Measurements from ENCODE around the gene NUDT8. TPM values are rescaled to one million over a fixed set of nuclear protein-coding genes. Genes with fewer than 3 reads are reported as not detected.
A peak's percentile ranks its signal among the peaks of the same experiment; 100 is the strongest.

Gene NUDT8
- total and polyA plus RNA-seq, 9 of the 15 experiments (the other 6 are each of a cell fraction or from before 2014, with no cell fraction given) = 0.23 to 27.8 (median 5.0) TPM

- no peak for TF ChIP-seq ZNF511 (CRISPR knock-in tag; IDR thresholded peaks at IDR 0.05)
- TF ChIP-seq RBM22 (IDR thresholded peaks at IDR 0.05; ENCODE audit: low read depth, low read length, poor library complexity, severe bottlenecking) = no peak
- TF ChIP-seq TAL1 (IDR thresholded peaks at IDR 0.05) = peak; percentile 72; the same call in 1 of the 2 replicates
- TF ChIP-seq KLF1 (tag; IDR thresholded peaks at IDR 0.05) = no peak
- TF ChIP-seq ELF4 (CRISPR knock-in tag; IDR thresholded peaks at IDR 0.05) = no peak
- TF ChIP-seq PTRF (tag; IDR thresholded peaks at IDR 0.05) = no peak
- no peak for TF ChIP-seq ZNF3 (CRISPR knock-in tag; IDR thresholded peaks at IDR 0.05)
- 0 out of 4 replicates have a peak, but pooled peaks of 1 of the 2 experiments have one; percentile 50 for TF ChIP-seq MLLT1 (IDR thresholded peaks at IDR 0.05)
- no peak for TF ChIP-seq ZNF277 (CRISPR knock-in tag; IDR thresholded peaks at IDR 0.05; ENCODE audit: borderline replicate concordance)
- peak; percentile 88 for TF ChIP-seq TEAD4 (IDR thresholded peaks at IDR 0.05; ENCODE audit: low read length)
- TF ChIP-seq TEAD4 (CRISPR knock-in tag; IDR thresholded peaks at IDR 0.05; ENCODE audit: borderline replicate concordance) = no peak
- TF ChIP-seq AFF1 (IDR thresholded peaks at IDR 0.05; ENCODE audit: low read depth in 1 of 2, partially characterized antibody in 2 of 2) = no peak
- peak; percentile 48; the same call in 1 of the 2 replicates for TF ChIP-seq ZNF449 (CRISPR knock-in tag; IDR thresholded peaks at IDR 0.05)
- TF ChIP-seq THAP12 (CRISPR knock-in tag; IDR thresholded peaks at IDR 0.05) = no peak
- TF ChIP-seq MEIS2 (IDR thresholded peaks at IDR 0.05; ENCODE audit: partially characterized antibody) = peak; percentile 85
- TF ChIP-seq ZNF165 (CRISPR knock-in tag; IDR thresholded peaks at IDR 0.05; ENCODE audit: borderline replicate concordance) = no peak
These were observed 29.3 kb downstream of the NUDT8 start (continued) for GRCh38 chr11:67600324-67601029.

Measured in K562 (cell line).